Neuronal stem cell (in vitro differentiated cells): ENCODE results near the gene FPGS.

Source experiments
- DNase-seq: peaks from one replicate; pipeline ENCODE4 v3.0.0-alpha.2; 2013; ENCODE audit warnings: low spot score
- H2AFZ ChIP-seq: one replicate; pipeline ENCODE4 v1.6.1; 2013; ENCODE audit warnings: mild to moderate bottlenecking, low read length, inconsistent platforms
- H2AK5ac ChIP-seq: 2 replicates; pipeline ENCODE4 v1.6.1; 2013; ENCODE audit warnings: low read depth, mild to moderate bottlenecking, inconsistent platforms, low read length, moderate library complexity, mixed read lengths
- H2BK120ac ChIP-seq: 2 replicates; pipeline ENCODE4 v1.6.1; 2013; ENCODE audit warnings: low read depth, mild to moderate bottlenecking, inconsistent platforms, low read length, moderate library complexity, mixed read lengths
- H2BK12ac ChIP-seq: one replicate; pipeline ENCODE4 v1.6.1; 2013; ENCODE audit warnings: low read length, inconsistent platforms
- H2BK15ac ChIP-seq: 2 replicates; pipeline ENCODE4 v1.6.1; 2013; ENCODE audit warnings: mild to moderate bottlenecking, low read length, inconsistent platforms, mixed read lengths
- H2BK5ac ChIP-seq: one replicate; pipeline ENCODE4 v1.6.1; 2013; ENCODE audit warnings: inconsistent platforms, mild to moderate bottlenecking, low read length, moderate library complexity
- H3K14ac ChIP-seq: one replicate; pipeline ENCODE4 v1.6.1; 2013; ENCODE audit warnings: low read length, inconsistent platforms
- H3K18ac ChIP-seq: 2 replicates; pipeline ENCODE4 v1.6.1; 2013; ENCODE audit warnings: low read length, inconsistent platforms
- H3K23ac ChIP-seq: 2 replicates; pipeline ENCODE4 v1.6.1; 2013; ENCODE audit warnings: low read depth, mild to moderate bottlenecking, mixed read lengths, low read length, inconsistent platforms; ENCODE audit not compliant: poor library complexity
- H3K27ac ChIP-seq: replicated peaks from 3 replicates; pipeline ENCODE4 v1.5.1; 2013; ENCODE audit warnings: low read length, inconsistent platforms
- H3K27me3 ChIP-seq, 3 experiments: 2 replicates each; pipeline ENCODE4 v1.6.1; 2013; ENCODE audit warnings: low read length in 3 of 3, mild to moderate bottlenecking in 2 of 3, inconsistent platforms in 1 of 3, low read depth in 1 of 3, mixed read lengths in 1 of 3, moderate library complexity in 1 of 3; ENCODE audit not compliant: control insufficient read depth in 3 of 3, insufficient read depth in 3 of 3
- H3K36me3 ChIP-seq, 2 donors: replicated peaks in 1 of 2; 2 replicates each; pipeline ENCODE4 v1.6.1; 2013; ENCODE audit warnings: low read length in 2 of 2; ENCODE audit not compliant: control insufficient read depth in 2 of 2, insufficient read depth in 2 of 2
- H3K4ac ChIP-seq: 2 replicates; pipeline ENCODE4 v1.6.1; 2013; ENCODE audit warnings: inconsistent platforms, mild to moderate bottlenecking, low read length, moderate library complexity
- H3K4me1 ChIP-seq, 2 donors: 1 replicate in 1 of 2; 2 replicates in 1 of 2; pipeline ENCODE4 v1.6.1; 2013; ENCODE audit warnings: low read length in 2 of 2, low read depth in 1 of 2; ENCODE audit not compliant: control insufficient read depth in 2 of 2, insufficient read depth in 1 of 2
- H3K4me2 ChIP-seq: one replicate; pipeline ENCODE4 v1.6.1; 2013; ENCODE audit warnings: mild to moderate bottlenecking, low read length, inconsistent platforms; ENCODE audit not compliant: insufficient read depth, poor library complexity, severe bottlenecking
- H3K4me3 ChIP-seq, 2 donors: 2 replicates each; pipeline ENCODE4 v1.5.1; 2013; ENCODE audit warnings: low read length in 2 of 2, mild to moderate bottlenecking in 2 of 2, inconsistent platforms in 1 of 2, moderate library complexity in 1 of 2
- H3K79me1 ChIP-seq: one replicate; pipeline ENCODE4 v1.6.1; 2013; ENCODE audit warnings: low read depth, mild to moderate bottlenecking, inconsistent platforms, low read length, moderate library complexity
- H3K9ac ChIP-seq: one replicate; pipeline ENCODE4 v1.6.1; 2013; ENCODE audit warnings: mild to moderate bottlenecking, low read depth, low read length, inconsistent platforms; ENCODE audit not compliant: poor library complexity
- H3K9me3 ChIP-seq, 2 donors: replicated peaks in 1 of 2; 2 replicates each; pipeline versions ENCODE3 to v1.6.1; 2013; ENCODE audit warnings: low read length in 2 of 2, mild to moderate bottlenecking in 2 of 2, inconsistent platforms in 1 of 2, low read depth in 1 of 2, mixed read lengths in 1 of 2, moderate library complexity in 1 of 2; ENCODE audit not compliant: control insufficient read depth in 2 of 2, insufficient read depth in 1 of 2
- H4K8ac ChIP-seq: one replicate; pipeline ENCODE4 v1.6.1; 2013; ENCODE audit warnings: low read depth, mild to moderate bottlenecking, inconsistent platforms, low read length, moderate library complexity
- H4K91ac ChIP-seq: one replicate; pipeline ENCODE4 v1.6.1; 2013; ENCODE audit warnings: low read length, low read depth, mild to moderate bottlenecking, inconsistent platforms; ENCODE audit not compliant: poor library complexity
- WGBS, 2 donors: extraction: QIAGEN DNeasy Blood & Tissue Kit; methylation state at CpG; one replicate each; pipeline ENCODE4 v1.1.7; 2013; ENCODE audit warnings: missing lambda C conversion rate in 2 of 2, mixed read lengths in 1 of 2; ENCODE audit not compliant: insufficient read length in 2 of 2, insufficient replicate concordance in 1 of 2; ENCODE audit errors: extremely low coverage in 2 of 2; 5-methylcytosine and 5-hydroxymethylcytosine counted together

FPGS gene

DNA sequence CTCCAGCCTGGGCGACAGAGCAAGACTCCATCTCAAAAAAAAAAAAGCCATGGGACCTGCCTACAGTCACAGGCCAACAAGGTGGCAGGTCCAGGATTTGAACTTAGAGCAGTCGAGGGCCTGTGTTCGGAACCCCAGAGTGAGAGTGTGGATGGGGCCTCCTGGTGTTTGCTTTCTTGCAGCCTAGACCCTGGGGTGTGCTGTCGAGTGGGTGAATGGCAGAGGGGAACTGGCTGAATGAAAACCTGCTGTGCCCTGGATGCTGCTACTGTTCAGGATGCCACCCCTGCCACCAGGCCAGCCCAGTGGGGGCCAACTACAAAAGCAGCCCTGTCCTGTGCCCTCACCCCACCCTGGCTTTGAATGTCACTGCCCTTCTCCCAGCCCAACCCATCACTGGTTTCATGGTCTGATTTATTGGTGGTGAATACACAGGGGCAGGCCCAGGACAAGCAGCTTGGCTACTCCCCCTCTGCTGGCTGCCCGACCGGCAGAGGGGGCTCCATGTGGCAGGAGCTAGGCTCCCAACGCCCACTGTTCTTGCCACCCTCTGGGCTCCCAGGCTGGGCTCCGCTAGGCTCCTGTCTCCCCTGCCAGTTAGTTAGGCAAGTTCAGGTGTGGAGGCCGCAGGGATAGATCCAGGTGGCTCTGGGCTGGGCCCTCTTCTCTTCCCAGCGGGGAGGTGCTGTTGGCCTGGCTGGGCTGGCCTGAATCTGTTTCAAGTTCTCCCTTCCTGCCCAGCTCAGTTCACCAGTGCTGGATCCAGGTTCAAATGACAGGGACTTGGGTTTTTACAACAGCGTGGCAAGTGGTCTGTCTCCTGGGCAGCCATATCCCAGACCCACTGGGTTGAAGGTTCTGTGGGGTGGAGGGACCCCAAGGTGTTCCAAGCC lies 12.2 kb downstream of the FPGS start:
- Histone ChIP-seq H4K91ac (no peak overlapping the region), H3K36me3 (peaks cover 30 to 38% of the 10 kb centered on the region in 2 donors), H2BK120ac (no peak overlapping the region), H2BK5ac (no peak overlapping the region), H3K27me3 (no peaks in the 10 kb centered on the region), H3K4me1 (peaks cover 0 to 7% of the 10 kb centered on the region in 2 donors), H3K14ac (peak overlapping the region; percentile 8), H3K23ac (no peak overlapping the region), H3K4ac (no peak overlapping the region), H4K8ac (no peak overlapping the region), H3K9me3 (peaks cover 0 to 2% of the 10 kb centered on the region in 2 donors), H2BK15ac (no peak overlapping the region), H3K79me1 (no peaks in the 10 kb centered on the region), H3K4me2 (no peak overlapping the region), H3K9ac (no peak overlapping the region), H2AK5ac (no peak overlapping the region), H2AFZ (no peak overlapping the region), H2BK12ac (no peak overlapping the region), H3K18ac (no peak overlapping the region), H3K27ac (no peak overlapping the region), H3K4me3 (peak overlapping the region in 1 of 2 donors; percentile 26)
- DNase-seq = no peak
- WGBS, 2 donors = no CpG with 5 or more reads among the region's 11 CpGs

DNA sequence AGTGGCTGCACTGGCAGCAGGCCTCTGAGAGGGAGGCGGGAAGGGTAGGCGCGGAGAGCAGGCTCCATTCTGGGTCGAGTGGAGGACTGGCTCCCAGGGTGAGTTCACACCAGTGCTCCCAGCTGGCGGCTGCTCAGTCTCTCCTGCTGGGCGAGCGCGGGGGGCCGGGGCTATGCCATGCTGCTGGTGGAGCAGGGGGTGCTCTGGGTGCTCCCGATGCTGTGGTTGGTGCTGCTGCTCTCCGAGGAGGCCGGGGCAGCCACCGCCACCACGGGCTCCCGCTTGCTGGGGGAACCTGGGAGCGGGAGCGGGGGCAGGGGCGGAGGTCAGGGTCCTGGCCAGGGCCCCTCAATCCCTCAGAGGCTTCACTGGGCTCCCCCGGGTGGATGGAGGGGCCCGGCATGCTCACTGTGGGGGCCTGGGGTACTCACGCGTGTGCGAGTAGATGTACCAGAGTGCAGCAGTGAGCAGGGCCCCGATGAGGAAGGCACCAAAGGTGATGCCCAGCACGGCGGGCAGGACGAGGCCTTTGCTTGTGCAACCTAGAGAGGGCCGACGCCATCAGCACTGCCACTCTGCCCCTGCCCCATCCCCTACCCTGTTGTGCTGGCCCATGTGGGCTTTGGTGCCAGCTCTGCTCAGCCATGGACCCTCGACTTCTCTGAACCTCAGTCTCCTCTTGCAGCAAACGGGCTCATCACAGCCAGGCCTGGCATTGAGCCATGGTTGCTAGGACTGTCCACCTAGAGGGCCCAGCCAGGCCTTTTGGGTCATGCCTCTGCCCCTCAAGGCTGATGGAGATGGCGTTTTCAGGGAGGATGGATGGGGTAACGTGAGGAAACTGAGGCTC lies 13.1 kb downstream of the FPGS start:
- peaks cover 23 to 29% of the 10 kb centered on the region in 2 donors for H3K36me3 ChIP-seq
- H3K14ac ChIP-seq = no peak overlapping the region
- H2AFZ ChIP-seq = no peak overlapping the region
- H3K4ac ChIP-seq = no peak overlapping the region
- peaks cover 0 to 2% of the 10 kb centered on the region in 2 donors for H3K9me3 ChIP-seq
- H3K4me3 ChIP-seq = peak overlapping the region in 1 of 2 donors; percentile 26
- peak overlapping the region; percentile 43 for H4K8ac ChIP-seq
- H2AK5ac ChIP-seq = no peak overlapping the region
- no peak overlapping the region for H2BK12ac ChIP-seq
- no peak overlapping the region for H3K27ac ChIP-seq
- no peak overlapping the region for H2BK15ac ChIP-seq
- no peak overlapping the region for H2BK5ac ChIP-seq
- no peak overlapping the region for H3K4me2 ChIP-seq
- no peak overlapping the region for H3K9ac ChIP-seq
- DNase-seq = no peak
- no peaks in the 10 kb centered on the region for H3K27me3 ChIP-seq
- H3K18ac ChIP-seq = no peak overlapping the region
- H4K91ac ChIP-seq = no peak overlapping the region
- WGBS, 2 donors = no CpG with 5 or more reads among the region's 33 CpGs
- no peaks in the 10 kb centered on the region for H3K79me1 ChIP-seq
- H3K23ac ChIP-seq = peak overlapping the region; percentile 80
- H2BK120ac ChIP-seq = no peak overlapping the region
- H3K4me1 ChIP-seq = peaks cover 0 to 3% of the 10 kb centered on the region in 2 donors

DNA sequence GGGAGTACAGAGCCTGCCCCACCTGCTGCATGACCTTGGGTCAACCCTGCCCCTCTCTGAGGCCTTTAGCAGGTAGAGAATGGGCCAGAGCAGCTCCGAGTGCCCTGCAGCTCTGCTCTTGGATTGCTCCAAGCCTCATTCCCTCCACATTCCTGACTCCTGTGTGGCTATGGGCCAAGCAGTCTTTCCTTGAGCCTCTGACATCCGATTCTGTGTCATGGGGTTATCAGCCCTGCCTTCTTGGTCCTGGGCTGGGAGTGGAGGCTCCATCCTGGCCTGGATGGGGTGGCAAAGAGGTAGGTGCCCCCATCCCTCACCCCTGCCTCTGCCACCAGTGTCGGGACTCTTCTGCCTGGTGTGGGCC lies 13.7 kb downstream of the FPGS start:
- no peak overlapping the region for H2AFZ ChIP-seq
- H4K8ac ChIP-seq = peak overlapping the region; percentile 43
- no peak overlapping the region for H3K4me2 ChIP-seq
- no peak overlapping the region for H2AK5ac ChIP-seq
- H3K27ac ChIP-seq = no peak overlapping the region
- no peaks in the 10 kb centered on the region for H3K79me1 ChIP-seq
- H3K14ac ChIP-seq = no peak overlapping the region
- no peak overlapping the region for H4K91ac ChIP-seq
- no peak for DNase-seq
- H2BK12ac ChIP-seq = peak overlapping the region; percentile 10
- no peak overlapping the region for H2BK15ac ChIP-seq
- no peak overlapping the region for H3K9ac ChIP-seq
- no peak overlapping the region for H2BK120ac ChIP-seq
- no peak overlapping the region for H3K4ac ChIP-seq
- peak overlapping the region; percentile 80 for H3K23ac ChIP-seq
- peaks cover 0 to 3% of the 10 kb centered on the region in 2 donors for H3K4me1 ChIP-seq
- peaks cover 22 to 27% of the 10 kb centered on the region in 2 donors for H3K36me3 ChIP-seq
- WGBS, 2 donors = no CpG with 5 or more reads among the region's 3 CpGs
- no peaks in the 10 kb centered on the region for H3K27me3 ChIP-seq
- no peak overlapping the region for H3K18ac ChIP-seq
- peak overlapping the region; percentile 44 for H2BK5ac ChIP-seq
- H3K4me3 ChIP-seq = no peak overlapping the region
- H3K9me3 ChIP-seq = peaks cover 0 to 2% of the 10 kb centered on the region in 2 donors

DNA sequence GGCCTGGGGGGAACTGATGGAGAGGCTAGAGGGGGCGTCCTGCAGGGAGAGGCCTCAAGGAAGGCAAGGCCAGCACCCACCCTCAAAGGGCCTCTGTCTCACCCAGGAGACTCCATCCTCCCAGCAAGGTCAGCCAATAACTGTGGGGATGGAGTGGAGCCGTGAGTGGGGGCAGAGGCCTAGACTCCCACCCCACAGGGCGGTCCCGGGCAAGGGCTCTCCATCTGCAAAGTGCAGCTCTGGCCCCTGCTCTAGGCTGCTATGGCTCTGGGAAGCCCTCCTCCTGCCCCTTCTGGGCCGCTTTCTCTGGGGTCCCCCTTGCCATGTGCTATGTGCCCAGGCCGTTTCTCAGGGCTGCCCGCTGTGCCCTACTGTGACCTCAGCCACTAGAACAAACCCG lies 14.0 kb downstream of the FPGS start:
- no peak overlapping the region for H3K9ac ChIP-seq
- no peak overlapping the region for H3K27ac ChIP-seq
- H2BK15ac ChIP-seq = no peak overlapping the region
- no peak overlapping the region for H4K91ac ChIP-seq
- H3K23ac ChIP-seq = no peak overlapping the region
- no peak overlapping the region for H2AK5ac ChIP-seq
- H2AFZ ChIP-seq = no peak overlapping the region
- no peak overlapping the region for H4K8ac ChIP-seq
- H2BK120ac ChIP-seq = no peak overlapping the region
- no peak overlapping the region for H3K18ac ChIP-seq
- H3K4me2 ChIP-seq = no peak overlapping the region
- peak overlapping the region; percentile 44 for H2BK5ac ChIP-seq
- H3K36me3 ChIP-seq = peaks cover 22 to 25% of the 10 kb centered on the region in 2 donors
- no peak overlapping the region for H3K4me3 ChIP-seq
- no peak overlapping the region for H3K4ac ChIP-seq
- peaks cover 0 to 3% of the 10 kb centered on the region in 2 donors for H3K4me1 ChIP-seq
- WGBS, 2 donors = no CpG with 5 or more reads among the region's 8 CpGs
- no peak overlapping the region for H3K14ac ChIP-seq
- no peaks in the 10 kb centered on the region for H3K79me1 ChIP-seq
- H3K27me3 ChIP-seq = no peaks in the 10 kb centered on the region
- H3K9me3 ChIP-seq = peaks cover 0 to 2% of the 10 kb centered on the region in 2 donors
- DNase-seq = no peak
- no peak overlapping the region for H2BK12ac ChIP-seq
